RWPE1 (cell line): ENCODE results near the gene TMBIM6.

Experiments
- CTCF ChIA-PET: fragments of 350-600 bp; sonication (Branson Sonifier 250); formaldehyde crosslinking; extraction: SDS; loops from one replicate; lab custom pipeline; 2021; lab: Yijun Ruan, JAX
- POLR2A ChIA-PET: fragments of 400-600 bp; formaldehyde crosslinking; extraction: SDS; loops from one replicate; lab custom pipeline; 2020; ENCODE audit warnings: antibody characterized with exemption; ENCODE audit not compliant: low non-redundant PET; lab: Yijun Ruan, JAX
- DNase-seq: peaks from one replicate; pipeline ENCODE4 v3.0.0; 2012; ENCODE audit warnings: low spot score
- H3K27ac ChIP-seq: fragments of 450-650 bp; 2 replicates; pipeline ENCODE4 v1.5.1; 2017
- CTCF ChIP-seq: fragments of 450-650 bp; conservative IDR thresholded peaks from 2 replicates; pipeline ENCODE4 v1.5.1; 2017; ENCODE audit warnings: low read depth, mild to moderate bottlenecking

Gene TMBIM6

GRCh38 chr12:49698619-49699545 lies 42.5 kb upstream of the TMBIM6 start:
- POLR2A ChIA-PET, result no interaction called here
- CTCF ChIA-PET, result interaction anchor here (1.1 kb wide), 1 partner anchor 351 kb away, joined by 3 read pairs; no protein-coding TSS in a partner anchor
- no peak overlapping the region for H3K27ac ChIP-seq
- no peak for TF ChIP-seq CTCF
- no peak for DNase-seq

GRCh38 chr12:49702009-49702408 lies 39.3 kb upstream of the TMBIM6 start:
- no peak for DNase-seq
- POLR2A ChIA-PET, result no interaction called here
- CTCF ChIA-PET, result no interaction called here
- H3K27ac ChIP-seq, result no peak overlapping the region
- no peak for TF ChIP-seq CTCF

- H3K27ac ChIP-seq, result no peak overlapping the region
Observed at GRCh38 chr12:49702676-49703215, 38.6 kb upstream of the TMBIM6 start.

GRCh38 chr12:49703647-49704137 lies 37.7 kb upstream of the TMBIM6 start:
- no peak for DNase-seq
- ChIA-PET CTCF (interaction anchor here (0.9 to 3.3 kb wide), 3 partner anchors 37 to 372 kb away, joined by 3 to 18 read pairs (median 4); partner anchors contain the start of gene TMBIM6), POLR2A (no interaction called here)
- TF ChIP-seq CTCF, result no peak
- no peak overlapping the region for H3K27ac ChIP-seq

More at GRCh38 chr12:49702676-49703215, 38.6 kb upstream of the TMBIM6 start:
- no peak for TF ChIP-seq CTCF
- CTCF ChIA-PET, result interaction anchor here (0.9 to 3.3 kb wide), 2 partner anchors 38 to 58 kb away, joined by 3 to 18 read pairs; partner anchors contain the start of gene TMBIM6
- POLR2A ChIA-PET, result no interaction called here
- no peak for DNase-seq

GRCh38 chr12:49705479-49706134 lies 35.8 kb upstream of the TMBIM6 start:
- POLR2A ChIA-PET, result interaction anchor here (0.6 kb wide), 1 partner anchor 12 kb away, joined by 4 read pairs; no protein-coding TSS in a partner anchor
- CTCF ChIA-PET, result interaction anchor here (0.8 to 3.3 kb wide), 3 partner anchors 61 to 151 kb away, joined by 5 to 18 read pairs (median 7); no protein-coding TSS in a partner anchor
- no peak for TF ChIP-seq CTCF
- H3K27ac ChIP-seq, result no peak overlapping the region
- no peak for DNase-seq
